Stimulated activated CD4-positive, alpha-beta T cell treated with anti-CD3 and anti-CD28 coated beads, Interleukin-2, amount 100 ng/mL, for 48 hours (primary cell): ENCODE data around the gene THADA.
A peak's percentile ranks its signal among the peaks of the same experiment; 100 is the strongest.
"Not testable (repeated sequence)": the region's sequence is repeated elsewhere in the genome, so short reads cannot be mapped to it uniquely, and the experiment has no call there.

Experiments used
- DNase-seq, 2 donors: peaks; one replicate each; pipeline ENCODE4 v3.0.0-alpha.2; 2020

The THADA gene

GRCh38 chr2:43198263-43198662 lies 397.6 kb downstream of the THADA start:
- DNase-seq, result no peak

GRCh38 chr2:43197588-43197896 lies 398.3 kb downstream of the THADA start:
- no peak for DNase-seq

GRCh38 chr2:43196768-43197587 lies 398.9 kb downstream of the THADA start:
- DNase-seq, result no peak

DNA sequence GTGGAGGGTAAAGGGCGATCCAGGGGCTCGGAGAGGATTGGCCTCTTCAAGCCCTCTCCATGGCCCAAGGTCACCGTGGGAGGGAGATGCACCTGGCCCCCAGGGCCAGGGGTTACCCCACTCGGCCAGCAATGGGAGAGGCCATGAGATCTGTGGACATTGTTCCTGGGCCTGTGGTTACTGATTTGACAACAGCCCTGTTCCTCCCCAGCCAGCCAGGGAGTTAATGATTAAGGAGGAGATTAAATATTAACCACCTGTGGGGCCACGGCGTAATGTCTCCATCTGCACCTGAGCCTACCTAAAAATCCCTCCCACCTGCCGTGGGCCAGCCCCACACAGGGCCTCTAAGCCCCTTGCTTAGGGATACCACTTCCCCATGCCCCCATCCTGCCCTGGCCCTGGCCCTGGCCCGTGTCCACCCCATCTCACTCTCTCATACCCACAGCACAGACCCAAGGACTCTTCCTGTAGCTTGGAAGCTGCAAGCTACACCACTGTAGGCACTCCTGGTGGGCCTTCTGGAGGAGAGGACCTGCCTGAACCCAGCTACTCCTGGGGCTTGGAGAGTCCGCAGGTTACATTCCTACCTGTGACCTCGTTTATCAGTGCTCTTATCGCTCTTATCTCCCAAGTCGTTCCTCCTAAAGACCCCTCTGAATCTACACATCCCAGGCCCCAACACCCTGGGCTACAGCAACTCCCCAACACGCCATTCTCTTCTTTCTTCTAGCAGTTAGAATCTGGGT lies 401.5 kb downstream of the THADA start:
- no peak for DNase-seq

GRCh38 chr2:43193652-43194120 lies 402.2 kb downstream of the THADA start:
- no peak for DNase-seq

DNA sequence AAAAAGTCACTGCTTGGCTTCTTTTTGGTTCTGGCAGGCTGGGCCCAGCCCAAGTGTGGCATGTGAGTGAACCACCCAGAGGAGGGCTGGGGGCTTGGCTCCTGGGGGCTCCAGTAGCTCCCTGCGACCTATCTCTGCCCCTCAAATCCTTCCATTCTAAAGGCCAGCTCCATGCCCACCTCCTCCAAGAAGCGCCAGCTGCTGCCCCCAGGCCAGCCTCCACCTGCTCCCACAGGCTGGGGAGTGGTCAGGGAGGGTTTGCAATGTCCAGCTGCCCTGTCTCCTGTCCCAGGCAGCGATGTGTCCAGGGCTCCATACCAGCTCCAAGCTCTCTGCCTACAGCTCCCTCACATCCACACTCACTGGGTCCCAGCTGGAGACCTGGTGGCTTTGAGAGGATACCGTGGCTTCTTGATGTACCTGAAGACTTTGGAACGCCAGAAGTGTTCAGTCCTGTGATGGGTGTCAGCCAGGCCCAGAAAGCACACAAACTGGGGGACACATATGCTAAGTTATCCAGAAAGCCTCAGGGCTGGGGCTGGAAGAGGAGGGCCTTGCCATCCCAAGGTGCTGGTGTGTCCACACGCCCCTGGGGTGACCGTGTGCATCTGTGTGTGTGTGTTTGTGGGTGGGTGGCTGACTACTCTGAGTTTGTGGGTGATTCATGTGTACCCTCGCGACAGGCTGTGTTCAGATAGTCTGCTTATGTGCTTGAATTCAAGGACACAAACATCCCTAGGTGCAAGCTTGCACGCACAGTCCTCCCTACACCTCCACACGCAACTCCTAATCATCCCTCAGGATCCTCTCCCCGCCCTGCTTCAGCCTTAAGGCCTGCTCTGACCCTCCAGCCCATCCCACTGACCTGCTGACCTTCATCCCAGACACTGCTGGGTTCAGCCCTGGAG lies 402.8 kb downstream of the THADA start:
- no peak for DNase-seq

- DNase-seq, result no peak
These were observed 403.8 kb downstream of the THADA start for GRCh38 chr2:43191947-43192516.

DNA sequence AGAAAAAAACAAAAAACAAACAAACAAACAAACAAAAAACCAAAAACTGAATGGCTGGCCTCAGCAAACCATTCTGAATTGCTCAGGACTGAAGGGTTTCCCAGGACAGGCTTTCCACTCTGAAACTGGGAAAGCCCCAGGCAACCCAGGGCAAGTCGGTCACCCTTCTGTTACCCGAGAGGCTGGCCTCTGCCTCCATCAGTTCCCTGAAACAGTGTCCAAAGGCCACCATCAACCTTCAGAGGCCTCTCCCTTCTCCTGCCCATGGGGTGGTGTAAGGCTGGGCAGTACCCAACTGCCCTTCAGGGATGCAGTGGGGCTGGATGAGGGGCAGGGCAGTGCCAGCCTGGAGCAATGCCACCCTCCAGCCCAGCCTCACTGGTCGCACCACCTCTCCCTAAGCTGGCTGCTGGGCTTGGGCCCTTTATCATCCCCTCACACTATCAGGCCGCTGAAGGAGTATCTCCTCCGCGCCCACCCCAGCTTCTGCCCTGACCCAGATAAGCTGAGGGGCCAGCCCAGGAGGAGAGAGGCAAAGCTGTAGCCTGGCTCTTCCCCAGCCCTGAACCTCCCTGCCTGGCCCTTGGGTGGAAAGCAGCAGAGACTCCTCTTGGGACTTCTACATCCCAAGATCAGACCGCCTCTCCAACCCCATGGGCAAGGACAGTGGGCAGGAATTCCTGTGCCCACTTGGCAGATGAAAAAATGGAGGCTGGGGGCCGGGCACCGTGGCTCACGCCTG lies 405.4 kb downstream of the THADA start:
- DNase-seq, result no peak

GRCh38 chr2:43189861-43190260 lies 406.0 kb downstream of the THADA start:
- DNase-seq, result not testable (repeated sequence)

- DNase-seq, result no peak
These were observed 407.1 kb downstream of the THADA start for GRCh38 chr2:43188561-43189386.

GRCh38 chr2:43186679-43187374 lies 409.0 kb downstream of the THADA start:
- no peak for DNase-seq

- no peak for DNase-seq
These were observed 409.5 kb downstream of the THADA start for GRCh38 chr2:43186321-43186678.

DNA sequence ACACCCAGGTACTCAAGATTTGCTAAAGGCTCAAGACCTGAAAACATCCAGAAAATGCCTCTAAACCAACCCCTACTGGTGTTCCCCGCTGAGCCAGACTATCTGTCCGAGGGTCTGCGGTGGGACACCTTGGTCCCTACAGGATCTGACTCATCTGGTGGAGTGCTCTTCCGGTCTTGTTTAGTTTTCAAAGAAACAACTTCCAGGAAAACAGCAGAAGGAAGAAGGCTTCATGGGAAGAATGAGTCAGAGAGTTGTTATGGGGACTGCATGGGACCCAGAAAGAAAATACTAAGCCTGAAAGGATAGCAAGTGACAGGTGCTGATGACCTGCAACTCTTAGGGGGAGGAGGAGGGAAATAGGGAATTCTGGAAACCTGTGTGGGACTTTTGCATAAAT lies 410.7 kb downstream of the THADA start:
- no peak for DNase-seq

GRCh38 chr2:43184339-43184895 lies 411.4 kb downstream of the THADA start:
- peak in 1 of 2 donors; percentile 48 for DNase-seq

GRCh38 chr2:43183743-43184142 lies 412.1 kb downstream of the THADA start:
- DNase-seq, result no peak

GRCh38 chr2:43180897-43181296 lies 414.9 kb downstream of the THADA start:
- DNase-seq, result no peak
